ENCODE results near the gene NHLH2.

DNA sequence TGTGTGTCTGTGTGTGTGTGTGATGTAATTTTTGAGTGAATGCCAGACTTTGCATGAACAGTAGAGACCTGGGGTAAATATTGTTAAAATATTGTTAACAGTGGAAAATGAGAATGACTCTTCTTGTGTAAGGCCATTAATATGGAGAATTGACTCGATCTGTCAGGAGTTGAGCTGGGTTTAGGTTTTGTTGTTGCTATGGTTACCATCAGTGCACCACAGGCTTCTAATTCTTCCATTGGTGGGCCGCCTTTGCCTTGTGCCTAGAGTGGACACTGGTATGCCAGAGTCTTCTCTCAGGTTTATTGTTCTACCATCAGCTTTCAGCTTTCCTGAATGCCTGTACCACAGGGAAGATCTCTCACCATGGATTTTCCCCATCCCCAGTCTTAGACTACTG is 10.0 kb upstream of the NHLH2 start:
- TF ChIP-seq POLR2A (IDR thresholded peaks at IDR 0.05): no peak
- TF ChIP-seq, protein P1, sequence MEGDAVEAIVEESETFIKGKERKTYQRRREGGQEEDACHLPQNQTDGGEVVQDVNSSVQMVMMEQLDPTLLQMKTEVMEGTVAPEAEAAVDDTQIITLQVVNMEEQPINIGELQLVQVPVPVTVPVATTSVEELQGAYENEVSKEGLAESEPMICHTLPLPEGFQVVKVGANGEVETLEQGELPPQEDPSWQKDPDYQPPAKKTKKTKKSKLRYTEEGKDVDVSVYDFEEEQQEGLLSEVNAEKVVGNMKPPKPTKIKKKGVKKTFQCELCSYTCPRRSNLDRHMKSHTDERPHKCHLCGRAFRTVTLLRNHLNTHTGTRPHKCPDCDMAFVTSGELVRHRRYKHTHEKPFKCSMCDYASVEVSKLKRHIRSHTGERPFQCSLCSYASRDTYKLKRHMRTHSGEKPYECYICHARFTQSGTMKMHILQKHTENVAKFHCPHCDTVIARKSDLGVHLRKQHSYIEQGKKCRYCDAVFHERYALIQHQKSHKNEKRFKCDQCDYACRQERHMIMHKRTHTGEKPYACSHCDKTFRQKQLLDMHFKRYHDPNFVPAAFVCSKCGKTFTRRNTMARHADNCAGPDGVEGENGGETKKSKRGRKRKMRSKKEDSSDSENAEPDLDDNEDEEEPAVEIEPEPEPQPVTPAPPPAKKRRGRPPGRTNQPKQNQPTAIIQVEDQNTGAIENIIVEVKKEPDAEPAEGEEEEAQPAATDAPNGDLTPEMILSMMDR (IDR thresholded peaks at IDR 0.05): no peak

Data from right lobe of liver (tissue), 4 donors.